IPS-15b (cell line): ENCODE measurements around the gene TUBGCP5.

ENCODE experiments used
- H3K27me3 ChIP-seq: one replicate; pipeline ENCODE4 v1.6.1; 2013; ENCODE audit warnings: low read length; ENCODE audit not compliant: control insufficient read depth, insufficient read depth
- H3K36me3 ChIP-seq: one replicate; pipeline ENCODE4 v1.6.1; 2013; ENCODE audit warnings: low read length; ENCODE audit not compliant: control insufficient read depth, insufficient read depth
- H3K4me1 ChIP-seq: one replicate; pipeline ENCODE4 v1.6.1; 2013; ENCODE audit warnings: mild to moderate bottlenecking, low read length; ENCODE audit not compliant: control insufficient read depth, insufficient read depth
- H3K4me3 ChIP-seq: one replicate; pipeline ENCODE4 v1.5.1; 2013; ENCODE audit warnings: low read depth, low read length
- H3K9ac ChIP-seq: one replicate; pipeline ENCODE4 v1.6.1; 2013; ENCODE audit warnings: low read depth, mild to moderate bottlenecking, low read length
- H3K9me3 ChIP-seq: one replicate; pipeline ENCODE4 v1.6.1; 2013; ENCODE audit warnings: mild to moderate bottlenecking, low read length; ENCODE audit not compliant: control insufficient read depth, insufficient read depth

TUBGCP5 gene

GRCh38 chr15:22956978-22957260, 82.5 kb downstream of the TUBGCP5 start:
- no peak overlapping the region for H3K4me3 ChIP-seq
- no peaks in the 10 kb centered on the region for H3K9me3 ChIP-seq
- H3K9ac ChIP-seq, result no peak overlapping the region
- H3K36me3 ChIP-seq, result no peaks in the 10 kb centered on the region
- peaks cover 4% of the 10 kb centered on the region for H3K27me3 ChIP-seq
- H3K4me1 ChIP-seq, result peaks cover 5% of the 10 kb centered on the region

- no peaks in the 10 kb centered on the region for H3K9me3 ChIP-seq
Observed at GRCh38 chr15:22956257-22956977, 83.0 kb downstream of the TUBGCP5 start.

GRCh38 chr15:22955544-22956119, 83.7 kb downstream of the TUBGCP5 start:
- Histone ChIP-seq H3K4me3 (no peak overlapping the region), H3K9ac (no peak overlapping the region), H3K4me1 (peaks cover 5% of the 10 kb centered on the region), H3K9me3 (no peaks in the 10 kb centered on the region), H3K27me3 (peaks cover 8% of the 10 kb centered on the region), H3K36me3 (no peaks in the 10 kb centered on the region)

More at GRCh38 chr15:22956257-22956977, 83.0 kb downstream of the TUBGCP5 start:
- H3K9ac ChIP-seq, result no peak overlapping the region
- peaks cover 8% of the 10 kb centered on the region for H3K27me3 ChIP-seq
- H3K4me1 ChIP-seq, result peaks cover 5% of the 10 kb centered on the region
- H3K36me3 ChIP-seq, result no peaks in the 10 kb centered on the region
- H3K4me3 ChIP-seq, result no peak overlapping the region

GRCh38 chr15:22954798-22955543, 84.4 kb downstream of the TUBGCP5 start:
- peaks cover 8% of the 10 kb centered on the region for H3K27me3 ChIP-seq
- no peaks in the 10 kb centered on the region for H3K9me3 ChIP-seq
- peaks cover 5% of the 10 kb centered on the region for H3K4me1 ChIP-seq
- no peaks in the 10 kb centered on the region for H3K36me3 ChIP-seq
- H3K9ac ChIP-seq, result no peak overlapping the region
- H3K4me3 ChIP-seq, result no peak overlapping the region

DNA sequence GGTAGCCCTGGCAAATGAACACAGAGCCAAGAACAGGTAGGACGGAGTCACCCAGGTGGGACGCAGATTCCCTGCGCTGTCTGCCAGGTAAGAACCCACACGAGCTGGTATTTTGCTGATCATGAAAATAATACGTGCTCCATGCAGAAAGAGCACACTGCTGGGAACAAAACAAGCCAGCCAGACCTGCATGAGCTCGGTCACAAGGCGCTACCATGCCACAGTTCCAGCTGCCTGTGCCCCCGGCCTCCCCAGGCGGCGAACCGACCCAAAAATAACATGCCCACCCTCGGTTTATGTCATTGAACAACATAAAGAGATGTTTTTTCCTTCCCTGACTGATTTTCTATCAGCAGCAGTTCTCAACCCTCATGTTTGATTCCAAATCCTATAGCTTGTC, 85.0 kb downstream of the TUBGCP5 start:
- H3K9ac ChIP-seq, result no peak overlapping the region

GRCh38 chr15:22952796-22953579, 86.4 kb downstream of the TUBGCP5 start:
- no peak overlapping the region for H3K9ac ChIP-seq
- H3K4me3 ChIP-seq, result no peak overlapping the region
- peaks cover 5% of the 10 kb centered on the region for H3K4me1 ChIP-seq
- H3K9me3 ChIP-seq, result no peaks in the 10 kb centered on the region
- no peaks in the 10 kb centered on the region for H3K36me3 ChIP-seq
- peaks cover 8% of the 10 kb centered on the region for H3K27me3 ChIP-seq

More for the DNA sequence above, 85.0 kb downstream of the TUBGCP5 start:
- H3K4me1 ChIP-seq, result peaks cover 5% of the 10 kb centered on the region
- H3K4me3 ChIP-seq, result no peak overlapping the region
- no peaks in the 10 kb centered on the region for H3K9me3 ChIP-seq
- no peaks in the 10 kb centered on the region for H3K36me3 ChIP-seq
- H3K27me3 ChIP-seq, result peaks cover 8% of the 10 kb centered on the region

DNA sequence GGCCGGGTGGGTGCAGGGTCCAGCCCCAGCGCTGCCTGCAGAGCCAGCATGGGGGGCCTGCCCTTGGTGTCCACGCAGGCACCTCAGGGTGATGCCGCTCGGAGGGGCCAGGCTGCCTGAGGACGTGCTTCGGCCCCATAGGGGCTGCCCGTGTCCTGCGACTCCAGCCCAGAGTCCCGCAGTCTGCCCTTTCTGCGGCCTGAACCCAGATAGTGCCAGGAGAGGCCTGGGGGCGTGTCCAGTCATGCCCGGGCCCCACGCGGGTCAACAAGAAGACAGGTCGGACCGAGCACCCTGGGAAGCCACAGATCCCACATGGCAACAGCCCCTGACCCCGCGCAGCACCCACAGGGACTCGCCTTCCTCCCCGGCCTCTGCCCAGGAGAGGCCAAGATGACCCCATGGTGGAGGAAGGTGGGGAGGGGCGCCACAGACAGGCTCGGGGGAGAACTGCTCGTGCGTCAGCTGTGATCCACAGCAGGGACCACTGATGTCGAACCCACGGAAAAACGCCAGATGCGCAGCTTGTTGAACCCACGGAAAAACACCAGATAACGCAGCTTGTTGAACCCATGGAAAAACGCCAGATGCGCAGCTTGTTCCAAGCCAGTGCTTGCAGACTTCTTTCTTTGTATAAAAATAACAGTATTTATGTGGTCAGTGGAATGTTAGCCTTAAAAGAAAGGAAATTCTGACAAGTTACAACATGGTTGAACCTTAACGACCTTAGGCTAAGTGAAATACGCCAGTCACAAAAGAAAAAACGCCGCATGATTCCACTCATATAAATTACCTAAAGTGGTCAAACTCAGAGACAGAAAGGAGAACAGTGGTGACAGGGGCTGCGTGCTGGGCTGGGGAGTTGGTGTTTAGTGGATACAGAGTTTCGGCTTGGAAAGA, 87.7 kb downstream of the TUBGCP5 start:
- H3K36me3 ChIP-seq, result no peaks in the 10 kb centered on the region
- H3K9me3 ChIP-seq, result no peaks in the 10 kb centered on the region
- no peak overlapping the region for H3K9ac ChIP-seq
- no peak overlapping the region for H3K4me3 ChIP-seq
- H3K27me3 ChIP-seq, result peaks cover 8% of the 10 kb centered on the region
- peaks cover 5% of the 10 kb centered on the region for H3K4me1 ChIP-seq

DNA sequence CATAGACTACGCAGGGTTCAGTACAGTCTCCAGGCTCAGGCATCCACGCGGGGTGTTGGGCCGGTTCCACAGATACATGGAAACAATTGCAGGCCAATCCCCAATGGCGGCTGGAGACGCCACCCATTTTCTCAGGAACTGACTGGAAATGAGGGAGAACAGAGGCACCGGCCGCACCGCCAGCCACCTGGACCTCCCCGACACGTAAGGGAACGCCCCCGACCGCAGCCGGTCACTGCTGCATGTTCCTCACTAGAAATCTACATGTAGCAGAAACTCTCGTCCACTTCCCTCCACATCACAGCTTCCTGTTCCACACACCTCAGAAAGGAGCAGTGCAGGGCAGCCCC, 88.4 kb downstream of the TUBGCP5 start:
- Histone ChIP-seq H3K4me3 (no peak overlapping the region), H3K27me3 (peaks cover 8% of the 10 kb centered on the region), H3K9me3 (no peaks in the 10 kb centered on the region), H3K36me3 (no peaks in the 10 kb centered on the region), H3K4me1 (peaks cover 5% of the 10 kb centered on the region), H3K9ac (no peak overlapping the region)

GRCh38 chr15:22950256-22950990, 88.9 kb downstream of the TUBGCP5 start:
- Histone ChIP-seq H3K27me3 (peaks cover 8% of the 10 kb centered on the region), H3K36me3 (no peaks in the 10 kb centered on the region), H3K4me1 (peaks cover 5% of the 10 kb centered on the region), H3K9ac (no peak overlapping the region), H3K9me3 (no peaks in the 10 kb centered on the region), H3K4me3 (no peak overlapping the region)
